Measurements from ENCODE around the gene BAHCC1.

BAHCC1 gene

GRCh38 chr17:81445642-81446503 lies 50.6 kb downstream of the BAHCC1 start:
- DNase-seq, result no peak

GRCh38 chr17:81447331-81447933 lies 52.2 kb downstream of the BAHCC1 start:
- DNase-seq, result no peak

DNA sequence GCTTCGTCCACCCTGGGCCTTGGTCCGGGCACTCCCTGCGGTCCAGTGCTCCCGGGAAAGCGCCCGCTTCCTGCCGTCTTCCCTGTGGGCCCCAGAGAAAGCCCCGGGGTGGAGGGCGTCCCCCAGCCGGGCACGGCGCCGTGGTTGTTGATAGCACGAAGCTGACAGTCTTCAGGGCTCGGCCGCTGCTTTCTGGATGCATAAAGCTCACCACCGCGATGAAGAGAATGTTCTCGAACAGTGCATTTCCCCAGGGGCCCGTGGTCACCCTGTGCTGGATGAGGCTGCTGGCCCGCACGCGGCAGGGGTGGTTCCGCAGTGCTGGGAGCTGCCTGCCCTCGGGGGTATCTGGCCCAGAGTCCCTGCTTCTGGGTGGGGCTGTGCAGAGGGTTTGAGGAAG lies 53.2 kb downstream of the BAHCC1 start:
- DNase-seq, result no peak

DNA sequence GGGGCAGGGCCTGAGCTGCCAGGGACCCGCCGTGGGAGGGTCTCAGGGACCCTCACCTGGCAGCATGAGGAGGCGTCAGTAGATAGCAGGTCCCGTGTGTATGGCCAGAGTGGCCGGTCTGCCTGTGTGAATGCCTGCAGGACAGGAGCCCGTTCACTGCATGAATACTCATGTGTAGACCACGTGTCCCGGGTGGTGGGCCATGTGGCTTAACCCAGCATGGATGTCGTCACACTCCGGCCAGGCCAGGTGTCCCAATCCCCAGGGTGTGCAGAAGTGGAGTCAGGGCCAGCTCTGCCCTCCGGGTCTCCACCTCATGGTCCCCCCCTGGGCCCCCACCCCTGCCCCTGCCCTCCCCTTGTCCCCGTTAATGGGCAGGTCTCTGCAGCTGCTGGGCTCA lies 53.7 kb downstream of the BAHCC1 start:
- no peak for DNase-seq

DNA sequence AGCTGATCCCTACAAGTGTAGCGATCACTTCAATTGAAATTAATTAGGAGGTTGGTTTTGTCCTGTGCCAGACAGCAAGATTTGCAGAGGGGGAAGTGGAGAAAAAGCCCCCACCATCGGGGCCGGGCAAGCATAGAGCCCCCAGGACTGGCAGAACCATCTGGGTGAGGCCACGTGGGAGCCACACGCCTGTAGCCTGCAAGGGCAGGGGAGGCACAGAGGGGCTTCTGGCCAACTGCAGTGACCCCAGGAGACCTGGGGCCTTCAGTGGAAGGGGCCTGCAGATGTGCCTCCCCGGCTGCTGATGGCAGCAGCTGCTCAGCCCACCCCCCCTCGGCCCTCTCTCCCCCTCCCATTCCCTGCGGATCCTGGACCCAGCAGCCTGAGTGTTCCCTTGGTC lies 54.1 kb downstream of the BAHCC1 start:
- DNase-seq, result no peak

GRCh38 chr17:81451823-81452222 lies 56.6 kb downstream of the BAHCC1 start:
- no peak for DNase-seq

DNA sequence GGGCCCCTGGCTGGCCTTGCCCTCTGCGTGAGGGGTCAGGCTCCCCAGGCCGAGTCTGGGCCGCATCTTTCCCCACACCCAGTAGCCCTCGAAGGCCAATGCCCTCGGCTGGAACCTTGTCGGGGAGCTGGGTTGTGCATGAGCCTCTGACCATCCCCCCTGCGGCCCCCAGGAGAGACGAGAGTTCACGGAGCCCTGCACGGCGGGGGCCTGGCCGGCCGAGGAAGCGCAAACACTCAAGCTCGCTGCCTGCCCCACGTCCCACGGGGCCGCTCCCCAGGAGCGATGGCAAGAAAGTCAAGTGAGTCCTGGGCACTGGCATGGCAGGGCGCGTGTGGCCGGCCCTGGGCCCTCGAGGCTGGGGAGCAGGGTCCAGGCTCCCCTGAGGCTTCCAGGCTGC lies 57.3 kb downstream of the BAHCC1 start:
- DNase-seq, result no peak

- no peak for DNase-seq
Measured at GRCh38 chr17:81453076-81453475, 57.8 kb downstream of the BAHCC1 start.

DNA sequence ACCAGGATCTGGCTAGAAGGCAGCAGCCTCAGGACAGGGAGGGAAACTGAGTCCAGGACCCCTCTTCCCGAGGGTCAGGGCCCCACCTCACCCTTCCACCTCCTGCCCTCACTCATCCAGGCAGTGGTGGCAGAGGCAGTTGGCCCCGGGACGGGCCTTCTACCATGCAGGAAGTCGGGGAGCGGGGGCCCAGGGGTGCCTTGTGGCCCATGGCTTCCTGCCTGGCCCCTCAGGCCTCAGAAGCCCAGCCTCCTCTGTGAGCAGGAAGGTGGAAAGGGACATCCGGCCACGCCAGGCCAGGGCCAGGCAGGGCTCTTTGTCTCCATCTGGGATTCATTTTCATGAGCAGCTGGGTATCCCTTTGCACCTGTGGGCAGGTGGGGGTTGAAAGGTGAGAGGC lies 58.5 kb downstream of the BAHCC1 start:
- no peak for DNase-seq

- no peak for DNase-seq
Measured at GRCh38 chr17:81454473-81454872, 59.2 kb downstream of the BAHCC1 start.

DNA sequence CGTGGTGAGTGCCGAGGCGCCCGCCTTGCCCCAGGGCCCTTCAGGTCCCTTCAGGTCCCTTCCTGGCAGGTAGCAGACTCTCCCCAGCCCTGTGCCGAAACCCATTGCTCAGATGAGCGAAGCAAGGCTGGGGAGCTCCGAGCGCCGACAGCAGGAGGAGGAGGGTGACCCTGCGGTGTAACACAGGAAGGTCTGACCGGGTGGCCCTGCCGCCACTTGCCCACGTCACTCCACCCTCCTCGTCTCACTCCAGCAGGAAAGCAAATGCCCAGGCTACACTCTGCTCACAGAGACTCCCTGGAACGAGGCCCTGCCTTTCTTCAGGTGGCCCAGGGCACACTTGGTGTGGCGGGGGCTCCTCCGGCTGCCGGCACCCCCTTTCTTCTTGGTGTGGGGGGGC lies 60.1 kb downstream of the BAHCC1 start:
- DNase-seq, result no peak

DNA sequence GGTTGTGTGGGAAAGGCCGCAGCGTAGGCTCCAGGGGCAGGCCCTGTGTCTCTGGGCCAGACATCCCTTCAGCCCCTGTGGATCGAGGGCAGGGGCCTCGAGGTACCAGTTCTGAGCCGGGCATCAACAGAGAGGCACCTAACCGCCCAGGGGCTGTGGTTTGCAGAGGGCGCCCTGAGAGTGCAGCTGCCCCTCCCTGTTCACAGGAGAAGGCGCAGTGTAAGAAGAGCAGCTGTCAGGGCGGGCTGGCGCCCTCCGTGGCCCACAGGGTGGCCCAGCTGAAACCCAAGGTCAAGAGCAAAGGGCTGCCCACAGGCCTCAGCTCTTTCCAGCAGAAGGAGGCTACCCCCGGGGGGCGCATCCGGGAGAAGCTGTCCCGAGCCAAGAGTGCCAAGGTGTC lies 60.8 kb downstream of the BAHCC1 start:
- DNase-seq, result no peak

- DNase-seq, result no peak
Measured at GRCh38 chr17:81456798-81457197, 61.5 kb downstream of the BAHCC1 start.

DNA sequence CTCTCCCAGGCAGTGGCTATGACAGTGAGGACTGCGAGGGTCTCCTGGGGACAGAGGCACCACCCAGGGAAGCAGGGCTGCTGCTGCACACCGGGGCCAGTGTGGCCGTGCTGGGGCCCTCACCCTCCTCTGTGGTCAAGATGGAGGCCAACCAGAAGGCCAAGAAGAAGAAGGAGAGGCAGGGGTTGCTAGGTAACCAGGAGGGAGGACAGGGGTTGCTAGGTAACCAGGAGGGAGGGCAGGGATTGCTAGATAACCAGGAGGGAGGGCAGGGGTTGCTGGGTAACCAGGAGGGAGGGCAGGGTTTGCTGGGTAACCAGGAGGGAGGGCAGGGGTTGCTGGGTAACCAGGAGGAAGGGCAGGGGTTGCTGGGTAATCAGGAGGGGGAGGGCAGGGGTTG lies 62.1 kb downstream of the BAHCC1 start:
- no peak for DNase-seq

DNA sequence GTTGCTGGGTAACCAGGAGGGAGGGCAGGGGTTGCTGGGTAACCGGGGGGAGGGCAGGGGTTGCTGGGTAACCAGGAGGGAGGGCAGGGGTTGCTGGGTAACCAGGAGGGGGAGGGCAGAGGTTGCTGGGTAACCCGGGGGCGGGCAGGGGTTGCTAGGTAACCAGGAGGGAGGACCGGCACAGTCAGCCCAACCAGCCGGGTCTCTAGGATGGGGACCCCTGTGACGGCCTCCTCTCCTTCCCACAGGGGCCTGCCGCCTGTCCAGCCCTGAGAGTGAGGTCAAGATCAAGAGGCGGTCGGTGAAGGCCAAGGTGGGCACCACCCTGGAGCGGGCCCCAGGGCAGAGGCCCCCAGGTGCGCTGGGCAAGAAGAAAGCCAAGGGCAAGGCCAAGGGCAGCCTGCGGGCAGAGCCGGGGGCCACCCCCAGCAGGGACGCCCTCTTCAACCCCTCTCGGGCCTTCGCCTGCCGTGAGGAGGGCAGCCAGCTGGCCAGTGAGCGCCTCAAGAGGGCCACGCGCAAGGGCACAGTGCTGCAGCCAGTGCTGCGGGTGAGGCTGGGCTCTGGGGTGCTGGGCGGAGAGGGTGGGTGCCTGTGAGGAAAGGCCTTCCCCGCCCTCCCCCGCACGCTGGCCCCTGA lies 62.8 kb downstream of the BAHCC1 start:
- no peak for DNase-seq

- DNase-seq, result no peak
Measured at GRCh38 chr17:81458628-81459027, 63.4 kb downstream of the BAHCC1 start.

DNA sequence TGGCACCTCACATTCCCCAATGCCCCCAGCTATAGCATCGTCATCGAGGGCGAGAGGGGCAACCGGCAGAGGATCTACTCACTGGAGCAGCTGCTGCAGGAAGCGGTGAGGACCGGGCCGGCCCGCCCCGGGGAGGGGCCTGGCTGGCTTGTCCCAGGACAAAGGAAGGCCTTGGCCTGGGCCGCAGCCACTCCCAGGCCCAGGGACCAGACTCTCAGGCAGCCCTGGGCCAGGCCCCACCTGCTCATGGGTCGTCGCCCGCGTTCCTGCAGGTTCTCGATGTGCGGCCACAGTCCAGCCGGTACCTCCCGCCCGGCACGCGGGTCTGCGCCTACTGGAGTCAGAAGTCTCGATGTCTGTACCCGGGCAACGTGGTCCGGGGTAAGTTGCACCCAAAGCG lies 64.0 kb downstream of the BAHCC1 start:
- no peak for DNase-seq

GRCh38 chr17:81459864-81460263 lies 64.6 kb downstream of the BAHCC1 start:
- DNase-seq, result no peak

DNA sequence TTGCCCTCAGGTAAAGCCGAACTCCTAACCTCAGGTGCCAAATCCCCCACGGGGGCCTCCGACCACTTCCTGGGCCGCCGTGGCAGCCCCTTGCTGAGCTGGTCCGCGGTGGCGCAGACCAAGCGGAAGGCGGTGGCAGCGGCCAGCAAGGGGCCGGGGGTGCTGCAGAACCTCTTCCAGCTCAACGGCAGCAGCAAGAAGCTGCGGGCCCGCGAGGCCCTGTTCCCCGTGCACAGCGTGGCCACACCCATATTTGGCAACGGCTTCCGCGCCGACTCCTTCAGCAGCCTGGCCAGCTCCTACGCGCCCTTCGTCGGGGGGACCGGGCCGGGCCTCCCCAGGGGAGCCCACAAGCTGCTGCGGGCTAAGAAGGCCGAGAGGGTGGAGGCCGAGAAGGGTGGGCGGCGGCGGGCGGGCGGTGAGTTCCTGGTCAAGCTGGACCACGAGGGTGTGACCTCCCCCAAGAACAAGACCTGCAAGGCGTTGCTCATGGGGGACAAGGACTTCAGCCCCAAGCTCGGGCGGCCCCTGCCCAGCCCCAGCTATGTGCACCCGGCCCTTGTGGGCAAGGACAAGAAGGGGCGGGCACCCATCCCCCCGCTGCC lies 65.7 kb downstream of the BAHCC1 start:
- DNase-seq, result no peak

DNA sequence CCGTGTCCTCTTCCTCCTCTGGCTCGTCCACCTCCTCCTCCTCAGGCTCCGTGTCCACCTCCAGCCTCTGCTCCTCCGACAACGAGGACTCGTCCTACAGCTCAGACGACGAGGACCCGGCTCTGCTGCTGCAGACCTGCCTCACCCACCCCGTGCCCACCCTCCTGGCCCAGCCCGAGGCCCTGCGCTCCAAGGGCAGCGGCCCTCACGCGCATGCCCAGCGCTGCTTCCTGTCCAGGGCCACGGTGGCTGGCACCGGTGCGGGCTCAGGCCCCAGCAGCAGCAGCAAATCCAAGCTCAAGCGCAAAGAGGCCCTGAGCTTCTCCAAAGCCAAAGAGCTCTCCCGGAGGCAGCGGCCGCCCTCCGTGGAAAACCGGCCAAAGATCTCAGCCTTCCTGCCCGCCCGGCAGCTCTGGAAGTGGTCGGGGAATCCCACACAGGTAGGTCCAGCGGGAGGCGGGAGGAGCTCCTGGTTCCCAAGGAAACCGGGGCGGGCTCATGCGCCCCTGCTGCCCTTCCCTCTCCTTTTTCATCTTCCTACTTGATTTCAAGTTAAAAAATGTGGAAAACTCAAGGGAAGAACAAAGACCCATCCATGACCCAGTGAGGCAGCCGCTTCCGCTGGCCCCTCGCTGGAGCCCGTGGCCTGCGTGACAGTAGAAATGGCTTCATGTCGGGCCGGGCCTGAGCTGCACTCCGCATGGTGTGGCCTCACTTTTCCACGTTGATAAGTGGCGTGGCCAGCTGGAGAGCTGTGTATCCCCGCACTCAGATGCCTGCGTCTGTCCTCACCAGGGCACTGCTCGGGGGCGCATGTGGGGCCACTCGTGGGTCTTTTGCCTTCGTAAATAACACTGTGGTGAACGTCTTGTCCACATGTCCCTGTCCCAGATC lies 66.6 kb downstream of the BAHCC1 start:
- no peak for DNase-seq

GRCh38 chr17:81462506-81463125 lies 67.4 kb downstream of the BAHCC1 start:
- DNase-seq, result no peak

- DNase-seq, result no peak
Measured at GRCh38 chr17:81463506-81463905, 68.2 kb downstream of the BAHCC1 start.

Measured in T-helper 9 cell (primary cell).